Measurements from ENCODE around the gene SIK2.

SIK2 gene

DNA sequence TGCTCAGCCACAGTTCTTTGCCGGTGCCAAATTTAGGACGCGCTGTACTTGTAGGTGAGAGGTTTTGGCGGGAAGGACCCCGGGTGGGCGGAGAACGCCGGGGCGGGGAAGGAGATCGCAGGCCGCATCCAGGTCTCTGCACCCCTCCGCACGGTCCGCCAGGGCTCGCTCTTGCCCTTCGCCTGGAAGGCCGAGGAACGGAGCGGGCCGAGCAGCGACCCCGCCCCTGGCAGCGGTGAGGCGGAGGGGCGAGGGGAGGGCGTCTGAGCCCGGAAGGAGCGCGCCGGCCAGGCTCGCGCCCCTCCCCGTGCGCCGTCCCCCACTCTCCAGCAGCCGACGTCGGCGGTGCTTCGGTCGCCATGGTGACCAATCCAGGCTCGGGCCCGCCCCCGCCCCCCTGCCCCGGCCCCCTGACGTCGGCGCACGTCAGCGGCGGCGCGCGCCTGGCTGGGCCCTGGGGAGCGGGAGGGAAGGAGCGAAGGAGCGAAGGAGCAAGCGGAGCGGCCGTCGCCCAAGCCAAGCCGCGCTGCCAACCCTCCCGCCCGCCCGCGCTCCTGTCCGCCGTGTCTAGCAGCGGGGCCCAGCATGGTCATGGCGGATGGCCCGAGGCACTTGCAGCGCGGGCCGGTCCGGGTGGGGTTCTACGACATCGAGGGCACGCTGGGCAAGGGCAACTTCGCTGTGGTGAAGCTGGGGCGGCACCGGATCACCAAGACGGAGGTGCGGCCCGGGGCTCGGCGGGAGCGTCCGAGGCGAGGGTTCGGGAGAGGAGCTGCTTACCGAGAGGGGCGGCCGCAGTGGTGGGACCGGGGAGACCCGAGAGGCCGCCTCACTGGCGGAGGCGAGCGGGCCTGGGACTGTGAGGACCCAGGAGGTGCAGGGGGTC lies at the start of gene SIK2:
Gene SIK2, plus strand, starts transcription at position 471 of the 886 bp plus-strand sequence. Its CDS starts 115 bp downstream, at position 586.
- Histone ChIP-seq H3K9ac (ENCODE audit: low read depth, low read length) (peak within 1 kb of the TSS; percentile 80), H3K27me3 (ENCODE audit: insufficient read depth, low read length, poor library complexity) (no peaks in the 10 kb centered on the region), H3K4me2 (ENCODE audit: insufficient read depth, low read length) (peak within 1 kb of the TSS; percentile 81), H3K4me1 (ENCODE audit: insufficient read depth, low read length) (peaks cover 37% of the 10 kb centered on the region), H3K9me3 (ENCODE audit: insufficient read depth, low read length, severe bottlenecking) (no peaks in the 10 kb centered on the region), H3K36me3 (ENCODE audit: insufficient read depth, low read length) (no peaks in the 10 kb centered on the region), H3K27ac (ENCODE audit: low read length) (peak within 1 kb of the TSS; percentile 69), H3K79me2 (ENCODE audit: insufficient read depth, low read length) (peaks cover 45% of the 10 kb centered on the region), H4K20me1 (ENCODE audit: insufficient read depth, low read length) (peaks cover 19% of the 10 kb centered on the region), H3K4me3 (ENCODE audit: low read depth in 1 of 2, low read length in 2 of 2) (peak within 1 kb of the TSS; percentile 40 to 87), H2AFZ (ENCODE audit: low read depth, low read length) (peak within 1 kb of the TSS; percentile 89)
- ATAC-seq (ENCODE audit: insufficient read depth, low read depth), result peak; percentile 88
- DNase-seq, result peak; percentile 95
- TF ChIP-seq, protein P1, sequence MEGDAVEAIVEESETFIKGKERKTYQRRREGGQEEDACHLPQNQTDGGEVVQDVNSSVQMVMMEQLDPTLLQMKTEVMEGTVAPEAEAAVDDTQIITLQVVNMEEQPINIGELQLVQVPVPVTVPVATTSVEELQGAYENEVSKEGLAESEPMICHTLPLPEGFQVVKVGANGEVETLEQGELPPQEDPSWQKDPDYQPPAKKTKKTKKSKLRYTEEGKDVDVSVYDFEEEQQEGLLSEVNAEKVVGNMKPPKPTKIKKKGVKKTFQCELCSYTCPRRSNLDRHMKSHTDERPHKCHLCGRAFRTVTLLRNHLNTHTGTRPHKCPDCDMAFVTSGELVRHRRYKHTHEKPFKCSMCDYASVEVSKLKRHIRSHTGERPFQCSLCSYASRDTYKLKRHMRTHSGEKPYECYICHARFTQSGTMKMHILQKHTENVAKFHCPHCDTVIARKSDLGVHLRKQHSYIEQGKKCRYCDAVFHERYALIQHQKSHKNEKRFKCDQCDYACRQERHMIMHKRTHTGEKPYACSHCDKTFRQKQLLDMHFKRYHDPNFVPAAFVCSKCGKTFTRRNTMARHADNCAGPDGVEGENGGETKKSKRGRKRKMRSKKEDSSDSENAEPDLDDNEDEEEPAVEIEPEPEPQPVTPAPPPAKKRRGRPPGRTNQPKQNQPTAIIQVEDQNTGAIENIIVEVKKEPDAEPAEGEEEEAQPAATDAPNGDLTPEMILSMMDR (IDR thresholded peaks at IDR 0.05; ENCODE audit: borderline replicate concordance, extremely low read depth, low read length, poor library complexity, severe bottlenecking), result peak; percentile 90
- TF ChIP-seq EZH2 (IDR thresholded peaks at IDR 0.05; ENCODE audit: borderline replicate concordance, low read depth, low read length, severe bottlenecking), result no peak

DNA sequence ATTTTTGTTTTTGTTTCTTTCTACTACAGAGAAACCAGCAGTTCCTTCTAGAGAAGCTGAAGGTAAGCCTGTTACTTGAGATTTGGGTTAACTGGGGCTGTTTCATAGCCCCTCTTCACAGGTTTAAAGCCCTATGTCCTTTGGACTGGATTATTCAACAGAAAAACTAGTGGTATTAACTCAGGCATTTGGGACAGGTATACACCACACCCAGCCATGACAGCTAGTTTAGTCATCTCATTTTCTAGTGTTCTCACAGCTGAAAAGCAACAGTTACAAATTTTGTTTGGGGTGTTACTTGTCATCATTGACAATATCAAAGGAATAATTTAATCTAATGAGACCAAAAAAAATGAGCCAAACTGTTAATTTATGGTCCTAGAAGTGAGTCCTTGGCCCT lies 47.7 kb upstream of the SIK2 start:
- TF ChIP-seq, protein P1 (IDR thresholded peaks at IDR 0.05; ENCODE audit: borderline replicate concordance, extremely low read depth, low read length, poor library complexity, severe bottlenecking), result no peak
- TF ChIP-seq EZH2 (IDR thresholded peaks at IDR 0.05; ENCODE audit: borderline replicate concordance, low read depth, low read length, severe bottlenecking), result no peak
- H3K4me1 ChIP-seq (ENCODE audit: insufficient read depth, low read length), result no peaks in the 10 kb centered on the region
- no peak overlapping the region for H3K4me2 ChIP-seq (ENCODE audit: insufficient read depth, low read length)
- H4K20me1 ChIP-seq (ENCODE audit: insufficient read depth, low read length), result no peaks in the 10 kb centered on the region
- peaks cover 8% of the 10 kb centered on the region for H3K27me3 ChIP-seq (ENCODE audit: insufficient read depth, low read length, poor library complexity)
- no peak overlapping the region for H3K27ac ChIP-seq (ENCODE audit: low read length)
- peaks cover 5% of the 10 kb centered on the region for H3K9me3 ChIP-seq (ENCODE audit: insufficient read depth, low read length, severe bottlenecking)
- no peaks in the 10 kb centered on the region for H3K36me3 ChIP-seq (ENCODE audit: insufficient read depth, low read length)
- H3K79me2 ChIP-seq (ENCODE audit: insufficient read depth, low read length), result no peaks in the 10 kb centered on the region
- DNase-seq (no peak), ATAC-seq (ENCODE audit: insufficient read depth, low read depth) (no peak)
- H3K9ac ChIP-seq (ENCODE audit: low read depth, low read length), result no peak overlapping the region
- H2AFZ ChIP-seq (ENCODE audit: low read depth, low read length), result no peak overlapping the region
- H3K4me3 ChIP-seq (ENCODE audit: low read depth in 1 of 2, low read length in 2 of 2), result no peak overlapping the region

DNA sequence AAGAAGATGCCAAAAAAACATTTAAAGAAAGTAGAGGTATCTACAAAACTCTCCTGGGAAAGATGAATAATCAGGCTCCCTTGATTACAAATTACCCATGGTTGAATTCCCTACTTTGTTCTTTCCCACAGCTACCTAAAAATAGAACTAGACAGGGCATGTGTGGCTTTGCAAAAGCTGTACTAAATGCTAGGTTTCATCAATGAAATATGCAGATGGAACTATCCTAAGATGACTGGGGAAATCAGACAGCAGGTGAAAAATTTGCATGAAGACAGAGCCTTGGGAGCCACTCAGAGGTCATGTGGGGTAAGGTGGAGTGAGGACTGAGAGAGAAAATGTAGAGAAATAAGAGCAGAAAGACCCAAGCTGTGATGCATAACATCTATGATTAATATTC lies 47.0 kb upstream of the SIK2 start:
- ATAC-seq (ENCODE audit: insufficient read depth, low read depth) (no peak), DNase-seq (no peak)
- Histone ChIP-seq H3K79me2 (ENCODE audit: insufficient read depth, low read length) (no peaks in the 10 kb centered on the region), H3K4me3 (ENCODE audit: low read depth in 1 of 2, low read length in 2 of 2) (no peak overlapping the region), H3K9me3 (ENCODE audit: insufficient read depth, low read length, severe bottlenecking) (peaks cover 5% of the 10 kb centered on the region), H3K4me2 (ENCODE audit: insufficient read depth, low read length) (no peak overlapping the region), H3K27ac (ENCODE audit: low read length) (no peak overlapping the region), H4K20me1 (ENCODE audit: insufficient read depth, low read length) (no peaks in the 10 kb centered on the region), H3K9ac (ENCODE audit: low read depth, low read length) (no peak overlapping the region), H2AFZ (ENCODE audit: low read depth, low read length) (no peak overlapping the region), H3K36me3 (ENCODE audit: insufficient read depth, low read length) (no peaks in the 10 kb centered on the region), H3K27me3 (ENCODE audit: insufficient read depth, low read length, poor library complexity) (peaks cover 8% of the 10 kb centered on the region), H3K4me1 (ENCODE audit: insufficient read depth, low read length) (no peaks in the 10 kb centered on the region)
- TF ChIP-seq EZH2 (IDR thresholded peaks at IDR 0.05; ENCODE audit: borderline replicate concordance, low read depth, low read length, severe bottlenecking), result no peak
- TF ChIP-seq, protein P1 (IDR thresholded peaks at IDR 0.05; ENCODE audit: borderline replicate concordance, extremely low read depth, low read length, poor library complexity, severe bottlenecking), result no peak

All from DND-41 (cell line).